K562 (cell line): ENCODE data around the gene DKC1. TPM values are rescaled to one million over a fixed set of nuclear protein-coding genes. Genes with fewer than 3 reads are reported as not detected.

ENCODE experiments used
- MGA ChIP-seq: fragments of 450-650 bp; IDR thresholded peaks from 2 replicates; pipeline ENCODE4 v1.6.1; 2016; ENCODE audit warnings: mild to moderate bottlenecking, moderate library complexity
- ZNF3 ChIP-seq: fragments of 250-450 bp; sonication (Bioruptor Pico); IDR thresholded peaks from 2 replicates; pipeline ENCODE4 v1.5.0; 2021; ENCODE audit warnings: mild to moderate bottlenecking, moderate library complexity
- polyA plus RNA-seq, 8 experiments: library from polyadenylated mRNA; depleted of rRNA in 4 of 8; stranded (reverse) in 5 of 8; unstranded in 3 of 8; fragments of >200 nt; fragmentation: Nextera tagmentation in 2 of 8; fragmentation: Illumina TruSeq in 1 of 8; extraction: Ambion mirVana in 2 of 8; extraction: Trizol in 1 of 8; gene quantifications; 2 replicates each; pipeline versions ENCODE4 v1.2.1 to v1.2.3, GENCODE V29; 2011 to 2014; ENCODE audit warnings: inconsistent platforms in 1 of 8, missing spikeins in 1 of 8
- total RNA-seq, 7 experiments: library from RNA; depleted of rRNA in 6 of 7; stranded (reverse); fragments of >200 nt in 6 of 7; fragmentation: Illumina TruSeq in 2 of 7; extraction: Trizol in 2 of 7; gene quantifications; 2 replicates each; pipeline versions ENCODE4 v1.2.1 to v1.2.3, GENCODE V29; 2011 to 2021; ENCODE audit warnings: low replicate concordance in 1 of 7

Gene DKC1
- total and polyA plus RNA-seq, 9 of the 15 experiments (the other 6 are each of a cell fraction or from before 2014, with no cell fraction given), result 205 to 313 (median 219) TPM

DNA sequence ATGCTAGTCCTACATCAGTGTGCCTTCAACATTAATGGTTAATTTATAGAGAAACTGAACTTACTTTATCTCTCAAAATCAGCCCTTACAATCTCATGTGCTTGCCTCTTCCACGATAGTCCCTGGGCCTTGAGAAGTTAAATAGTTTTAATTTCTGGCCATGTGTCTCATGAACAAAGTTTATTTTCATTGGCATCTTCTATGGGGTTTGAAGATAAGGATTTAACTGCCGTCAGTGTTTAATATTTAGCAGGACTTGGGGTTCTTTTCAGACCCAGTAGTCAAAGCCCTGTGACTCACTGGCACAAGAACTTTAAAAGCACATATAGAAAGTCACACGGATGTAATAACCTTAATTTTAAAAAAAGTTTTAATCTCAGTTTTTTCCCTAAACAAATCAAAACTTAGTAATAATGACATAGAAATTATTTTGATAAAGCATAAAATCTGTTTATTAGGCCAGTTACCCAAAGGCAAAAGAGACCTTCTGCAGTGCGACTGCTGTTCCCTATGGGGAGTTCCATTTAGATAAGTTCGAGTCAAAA, 52.7 kb downstream of the DKC1 start (continued):
- TF ChIP-seq MGA (no peak), ZNF3 (CRISPR knock-in tag) (no peak)
